Measurements from ENCODE around the gene CRACR2B. TPM values are rescaled to one million over a fixed set of nuclear protein-coding genes. Genes with fewer than 3 reads are reported as not detected.

Gene CRACR2B
- total RNA-seq, 1 experiment from 2014 or later = 132 TPM

- BruUV-seq (replicated peaks) = no TSS peak
- Histone ChIP-seq H3K9me3 (ENCODE audit: control insufficient read depth, insufficient read depth, low read depth, low read length) (no peaks in the 10 kb centered on the region), H3K36me3 (ENCODE audit: control insufficient read depth, insufficient read depth, low read length) (no peaks in the 10 kb centered on the region; the same call in 1 of the 2 replicates), H3K27ac (ENCODE audit: low read length) (peak overlapping the region; percentile 97), H3K27me3 (ENCODE audit: control insufficient read depth, insufficient read depth, low read length) (no peaks in the 10 kb centered on the region), H3K4me3 (ENCODE audit: low read depth in 2 of 2, low read length in 2 of 2) (peak overlapping the region; percentile 85 to 96), H3K4me1 (ENCODE audit: control insufficient read depth, insufficient read depth, low read length) (peaks cover 71% of the 10 kb centered on the region)
- TF ChIP-seq SIN3A (IDR thresholded peaks at IDR 0.05; ENCODE audit: borderline replicate concordance, insufficient read depth, low read depth, low read length) = no peak
- TF ChIP-seq POLR2AphosphoS5 (IDR thresholded peaks at IDR 0.05; ENCODE audit: low read depth, low read length) = 0 out of 2 replicates have a peak, but pooled peaks have one; percentile 2
- TF ChIP-seq TCF7L2 (IDR thresholded peaks at IDR 0.05; ENCODE audit: low read depth, low read length) = no peak
- TF ChIP-seq, protein P1, sequence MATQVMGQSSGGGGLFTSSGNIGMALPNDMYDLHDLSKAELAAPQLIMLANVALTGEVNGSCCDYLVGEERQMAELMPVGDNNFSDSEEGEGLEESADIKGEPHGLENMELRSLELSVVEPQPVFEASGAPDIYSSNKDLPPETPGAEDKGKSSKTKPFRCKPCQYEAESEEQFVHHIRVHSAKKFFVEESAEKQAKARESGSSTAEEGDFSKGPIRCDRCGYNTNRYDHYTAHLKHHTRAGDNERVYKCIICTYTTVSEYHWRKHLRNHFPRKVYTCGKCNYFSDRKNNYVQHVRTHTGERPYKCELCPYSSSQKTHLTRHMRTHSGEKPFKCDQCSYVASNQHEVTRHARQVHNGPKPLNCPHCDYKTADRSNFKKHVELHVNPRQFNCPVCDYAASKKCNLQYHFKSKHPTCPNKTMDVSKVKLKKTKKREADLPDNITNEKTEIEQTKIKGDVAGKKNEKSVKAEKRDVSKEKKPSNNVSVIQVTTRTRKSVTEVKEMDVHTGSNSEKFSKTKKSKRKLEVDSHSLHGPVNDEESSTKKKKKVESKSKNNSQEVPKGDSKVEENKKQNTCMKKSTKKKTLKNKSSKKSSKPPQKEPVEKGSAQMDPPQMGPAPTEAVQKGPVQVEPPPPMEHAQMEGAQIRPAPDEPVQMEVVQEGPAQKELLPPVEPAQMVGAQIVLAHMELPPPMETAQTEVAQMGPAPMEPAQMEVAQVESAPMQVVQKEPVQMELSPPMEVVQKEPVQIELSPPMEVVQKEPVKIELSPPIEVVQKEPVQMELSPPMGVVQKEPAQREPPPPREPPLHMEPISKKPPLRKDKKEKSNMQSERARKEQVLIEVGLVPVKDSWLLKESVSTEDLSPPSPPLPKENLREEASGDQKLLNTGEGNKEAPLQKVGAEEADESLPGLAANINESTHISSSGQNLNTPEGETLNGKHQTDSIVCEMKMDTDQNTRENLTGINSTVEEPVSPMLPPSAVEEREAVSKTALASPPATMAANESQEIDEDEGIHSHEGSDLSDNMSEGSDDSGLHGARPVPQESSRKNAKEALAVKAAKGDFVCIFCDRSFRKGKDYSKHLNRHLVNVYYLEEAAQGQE (IDR thresholded peaks at IDR 0.05; ENCODE audit: insufficient read depth in 1 of 2, low read depth in 2 of 2, low read length in 1 of 2) = no peak
- TF ChIP-seq, protein P2, sequence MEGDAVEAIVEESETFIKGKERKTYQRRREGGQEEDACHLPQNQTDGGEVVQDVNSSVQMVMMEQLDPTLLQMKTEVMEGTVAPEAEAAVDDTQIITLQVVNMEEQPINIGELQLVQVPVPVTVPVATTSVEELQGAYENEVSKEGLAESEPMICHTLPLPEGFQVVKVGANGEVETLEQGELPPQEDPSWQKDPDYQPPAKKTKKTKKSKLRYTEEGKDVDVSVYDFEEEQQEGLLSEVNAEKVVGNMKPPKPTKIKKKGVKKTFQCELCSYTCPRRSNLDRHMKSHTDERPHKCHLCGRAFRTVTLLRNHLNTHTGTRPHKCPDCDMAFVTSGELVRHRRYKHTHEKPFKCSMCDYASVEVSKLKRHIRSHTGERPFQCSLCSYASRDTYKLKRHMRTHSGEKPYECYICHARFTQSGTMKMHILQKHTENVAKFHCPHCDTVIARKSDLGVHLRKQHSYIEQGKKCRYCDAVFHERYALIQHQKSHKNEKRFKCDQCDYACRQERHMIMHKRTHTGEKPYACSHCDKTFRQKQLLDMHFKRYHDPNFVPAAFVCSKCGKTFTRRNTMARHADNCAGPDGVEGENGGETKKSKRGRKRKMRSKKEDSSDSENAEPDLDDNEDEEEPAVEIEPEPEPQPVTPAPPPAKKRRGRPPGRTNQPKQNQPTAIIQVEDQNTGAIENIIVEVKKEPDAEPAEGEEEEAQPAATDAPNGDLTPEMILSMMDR (IDR thresholded peaks at IDR 0.05) = peak; percentile 49
- CTCF ChIA-PET = interaction anchor here (0.8 kb wide), 1 partner anchor 208 kb away, joined by 4 read pairs; no protein-coding TSS in a partner anchor
- no peak for DNase-seq (ENCODE audit: low read depth, low spot score)
- POLR2A ChIA-PET = interaction anchor here (0.6 to 0.7 kb wide), 3 partner anchors 208 to 277 kb away, joined by 3 to 5 read pairs (median 3); no protein-coding TSS in a partner anchor
- in situ Hi-C loops (cut with HindIII; ENCODE audit: low pct_unique_long_range_greater_than_20kb, low sequenced_read_pairs) (no loop called here), intact Hi-C loops (cut with micrococcal nuclease; ENCODE audit: unreplicated experiment) (no loop called here)
- no peak for ATAC-seq
Observed at GRCh38 chr11:843086-843734, 15.5 kb downstream of the CRACR2B start.

DNA sequence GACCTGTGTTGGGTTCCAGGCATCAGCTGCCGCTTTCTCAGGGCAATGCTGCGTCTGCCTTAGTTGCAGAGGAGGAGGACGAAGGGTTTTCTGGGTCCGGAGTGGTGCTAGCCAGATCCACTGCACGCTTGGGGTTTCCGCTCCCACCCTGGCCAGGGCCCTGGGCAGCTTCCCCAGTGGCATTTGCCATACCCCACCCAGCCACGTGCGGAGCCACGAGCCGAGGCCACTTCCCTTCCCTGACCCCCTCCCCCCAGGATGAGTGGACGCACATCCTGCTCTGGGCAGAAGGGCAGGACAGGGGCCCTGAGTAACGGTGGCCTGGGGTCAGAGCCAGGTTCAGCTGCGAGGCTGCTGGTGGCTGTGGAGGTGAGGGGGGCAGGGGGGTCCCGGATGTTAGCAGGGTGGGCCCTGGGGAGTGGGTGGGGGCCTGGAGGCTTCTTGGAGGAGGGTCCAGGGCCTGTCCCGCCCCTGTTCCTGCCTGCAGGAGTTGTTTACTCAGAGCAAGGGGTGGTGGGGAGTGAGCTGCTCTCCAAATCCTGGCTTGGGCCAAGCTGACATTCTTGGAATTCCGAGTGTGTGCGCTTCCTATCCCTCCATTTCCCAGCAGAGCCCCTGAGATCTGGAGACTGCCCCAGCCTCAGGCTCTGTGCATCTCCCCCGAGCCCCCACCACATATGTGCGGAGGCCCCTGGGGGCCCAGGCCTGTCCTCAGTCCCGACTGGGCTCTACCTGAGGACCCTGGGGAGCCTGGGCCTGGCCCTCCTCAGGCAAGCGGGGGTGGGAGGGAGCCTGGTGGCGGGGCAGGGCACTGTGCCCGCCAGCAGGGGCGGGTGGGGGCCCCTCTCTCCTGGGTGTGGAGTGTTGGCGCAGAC, 16.3 kb downstream of the CRACR2B start:
- in situ Hi-C loops (cut with HindIII; ENCODE audit: low pct_unique_long_range_greater_than_20kb, low sequenced_read_pairs) (no loop called here), intact Hi-C loops (cut with micrococcal nuclease; ENCODE audit: unreplicated experiment) (no loop called here)
- DNase-seq (ENCODE audit: low read depth, low spot score) = no peak
- H3K27me3 ChIP-seq (ENCODE audit: control insufficient read depth, insufficient read depth, low read length) = no peaks in the 10 kb centered on the region
- peak overlapping the region; percentile 97 for H3K27ac ChIP-seq (ENCODE audit: low read length)
- H3K4me3 ChIP-seq (ENCODE audit: low read depth in 2 of 2, low read length in 2 of 2) = peak overlapping the region; percentile 85 to 96
- ChIA-PET POLR2A (interaction anchor here (0.6 to 0.7 kb wide), 2 partner anchors 16 to 206 kb away, joined by 3 read pairs; no protein-coding TSS in a partner anchor), CTCF (interaction anchor here (0.8 kb wide), 2 partner anchors 50 to 207 kb away, joined by 4 to 13 read pairs; no protein-coding TSS in a partner anchor)
- no peaks in the 10 kb centered on the region for H3K9me3 ChIP-seq (ENCODE audit: control insufficient read depth, insufficient read depth, low read depth, low read length)
- BruUV-seq (replicated peaks) = TSS peak; percentile 41
- H3K36me3 ChIP-seq (ENCODE audit: control insufficient read depth, insufficient read depth, low read length) = no peaks in the 10 kb centered on the region; the same call in 1 of the 2 replicates
- TF ChIP-seq, protein P2 (IDR thresholded peaks at IDR 0.05) = peak; percentile 39; the same call in 1 of the 2 replicates
- TF ChIP-seq, protein P1 (IDR thresholded peaks at IDR 0.05; ENCODE audit: insufficient read depth in 1 of 2, low read depth in 2 of 2, low read length in 1 of 2) = no peak
- TF ChIP-seq TCF7L2 (IDR thresholded peaks at IDR 0.05; ENCODE audit: low read depth, low read length) = no peak
- no peak for TF ChIP-seq SIN3A (IDR thresholded peaks at IDR 0.05; ENCODE audit: borderline replicate concordance, insufficient read depth, low read depth, low read length)
- TF ChIP-seq POLR2AphosphoS5 (IDR thresholded peaks at IDR 0.05; ENCODE audit: low read depth, low read length) = peak; percentile 79; the same call in 1 of the 2 replicates
- peak; percentile 56 for ATAC-seq
- peaks cover 68% of the 10 kb centered on the region for H3K4me1 ChIP-seq (ENCODE audit: control insufficient read depth, insufficient read depth, low read length)

Data from Panc1 (cell line).